ENCODE results near the gene OR11H7.
"Not testable (repeated sequence)": the region's sequence is repeated elsewhere in the genome, so short reads cannot be mapped to it uniquely, and the experiment has no call there.

Gene OR11H7

DNA sequence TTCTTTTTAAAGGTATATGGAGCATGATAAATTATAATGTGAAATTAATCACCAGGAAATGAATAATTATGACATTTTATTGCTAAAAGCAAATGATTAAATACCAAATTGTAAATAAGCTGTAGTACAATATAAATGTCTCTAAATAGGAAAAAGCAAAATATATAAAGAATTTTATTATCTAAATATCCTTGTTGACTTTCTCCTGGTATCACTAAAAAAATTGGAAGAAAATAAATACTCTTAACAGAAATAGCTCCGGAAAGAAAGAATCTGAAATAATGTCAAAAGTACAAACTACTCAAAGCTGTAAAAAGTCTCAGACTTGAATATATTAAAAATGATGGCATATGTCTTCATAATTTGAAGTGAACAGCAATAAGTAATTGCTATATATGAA is at the start of gene OR11H7:
Gene OR11H7, plus strand, starts transcription at position 301 of the 400 bp plus-strand sequence.
- DNase-seq = no peak

DNA sequence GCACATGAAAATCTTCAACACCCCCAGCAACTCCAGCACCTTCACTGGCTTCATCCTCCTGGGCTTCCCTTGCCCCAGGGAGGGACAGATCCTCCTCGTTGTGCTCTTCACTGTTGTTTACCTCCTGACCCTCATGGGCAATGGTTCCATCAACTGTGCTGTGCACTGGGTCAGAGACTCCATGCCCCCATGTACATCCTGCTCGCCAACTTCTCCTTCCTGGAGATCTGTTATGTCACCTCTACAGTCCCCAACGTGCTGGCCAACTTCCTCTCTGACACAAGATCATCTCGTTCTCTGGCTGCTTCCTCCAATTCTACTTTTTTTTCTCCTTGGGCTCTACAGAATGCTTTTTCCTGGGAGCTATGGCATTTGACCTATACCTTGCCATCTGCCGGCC is 49.6 kb upstream of the OR11H7 start:
- no peak for DNase-seq

DNA sequence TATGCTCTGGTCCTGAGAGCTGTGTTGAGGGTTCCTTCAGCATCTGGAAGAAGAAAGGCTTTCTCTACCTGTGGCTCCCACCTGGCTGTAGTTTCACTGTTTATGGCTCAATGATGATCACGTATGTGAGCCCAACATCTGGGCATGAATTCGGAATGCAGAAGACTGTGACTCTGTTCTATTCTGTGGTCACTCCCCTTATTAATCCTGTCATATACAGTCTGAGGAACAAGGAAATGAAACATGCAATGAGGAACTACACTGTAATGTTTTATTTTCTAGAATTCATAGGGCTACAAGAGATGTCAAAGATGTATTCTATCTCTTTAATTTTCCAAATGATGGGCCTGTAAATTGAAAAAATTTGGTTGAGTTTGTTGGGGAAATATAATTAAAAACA is 48.9 kb upstream of the OR11H7 start:
- no peak for DNase-seq

DNA sequence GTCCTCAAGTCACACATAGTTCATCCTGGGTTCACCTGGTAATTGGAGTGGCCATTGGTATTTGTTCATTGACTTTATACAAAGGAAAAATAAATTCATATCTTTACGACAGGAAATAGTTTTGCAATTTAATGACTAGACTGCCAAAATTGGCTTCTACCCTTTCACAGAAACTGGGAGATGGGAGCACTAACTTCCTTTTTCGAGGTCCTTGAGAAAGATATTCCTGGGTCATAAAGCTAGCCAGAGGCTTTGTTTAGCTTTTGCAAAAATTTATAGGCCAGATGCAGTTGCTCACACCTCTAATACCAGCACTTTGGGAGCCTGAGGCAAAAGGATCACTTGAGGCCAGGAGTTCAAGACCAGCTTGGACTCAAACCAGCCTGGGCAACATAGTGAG is 48.3 kb upstream of the OR11H7 start:
- DNase-seq = no peak

DNA sequence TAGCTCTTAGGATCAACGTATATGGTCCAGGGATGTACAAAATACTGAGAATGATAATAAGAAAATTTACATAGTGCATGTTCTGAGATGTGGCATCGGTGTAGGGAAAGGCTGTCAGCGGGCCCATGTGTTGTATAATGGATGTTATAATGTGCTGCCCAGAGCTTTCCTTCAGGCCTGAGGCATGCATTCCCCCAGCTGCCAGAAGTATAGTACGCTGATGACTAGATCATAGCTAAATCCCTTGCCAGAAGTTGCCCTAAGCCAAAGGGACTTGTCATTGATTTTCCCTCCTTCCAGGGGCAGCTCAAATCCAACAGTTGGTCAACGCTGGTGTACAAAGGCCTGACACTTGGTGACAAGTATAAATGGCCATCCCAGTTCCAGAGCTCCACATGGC is 44.6 kb upstream of the OR11H7 start:
- DNase-seq = no peak

DNA sequence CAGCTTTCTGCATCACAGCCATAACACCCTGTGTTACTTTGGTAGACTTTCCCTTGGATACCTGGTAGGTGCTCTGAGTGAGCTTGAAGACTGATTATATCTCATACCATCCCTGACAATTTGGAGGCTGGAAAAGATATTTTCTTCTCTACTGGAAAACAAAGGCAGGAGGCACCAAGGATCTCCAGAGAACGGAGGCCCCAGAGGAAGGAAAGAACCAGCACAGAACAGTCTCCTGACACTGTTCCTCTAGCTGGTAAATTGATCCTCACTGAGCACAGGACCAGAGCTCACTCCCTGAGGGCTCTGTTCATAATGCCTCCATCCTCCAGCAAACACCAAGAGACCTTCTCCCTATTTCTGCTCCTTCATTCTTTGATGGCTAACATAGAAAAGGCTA is 38.2 kb upstream of the OR11H7 start, which contains the start of gene OR11G2:
Gene OR11G2, plus strand, starts transcription at position 301 of the 400 bp plus-strand sequence. CDS start 6,542 bp downstream, outside the sequence.
- no peak for DNase-seq

DNA sequence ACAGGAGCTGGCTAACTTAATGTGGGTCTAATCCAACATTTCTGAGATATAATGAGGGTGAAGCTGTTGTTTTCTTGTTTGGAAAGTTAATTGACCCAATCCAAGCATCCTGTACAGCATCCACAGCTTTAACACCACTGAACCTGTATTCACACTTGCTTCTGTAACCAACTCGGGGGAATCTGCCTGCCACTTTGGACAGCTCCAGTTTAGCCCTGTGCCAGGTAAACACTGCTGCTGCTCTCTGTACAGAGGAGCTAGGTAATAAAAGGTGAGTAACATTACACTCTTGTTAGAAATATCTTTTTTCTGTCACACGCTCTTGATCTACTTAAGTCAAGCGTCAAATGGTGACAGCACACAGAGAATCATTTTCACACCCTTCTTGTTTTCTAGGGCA is 37.4 kb upstream of the OR11H7 start:
- DNase-seq = no peak

DNA sequence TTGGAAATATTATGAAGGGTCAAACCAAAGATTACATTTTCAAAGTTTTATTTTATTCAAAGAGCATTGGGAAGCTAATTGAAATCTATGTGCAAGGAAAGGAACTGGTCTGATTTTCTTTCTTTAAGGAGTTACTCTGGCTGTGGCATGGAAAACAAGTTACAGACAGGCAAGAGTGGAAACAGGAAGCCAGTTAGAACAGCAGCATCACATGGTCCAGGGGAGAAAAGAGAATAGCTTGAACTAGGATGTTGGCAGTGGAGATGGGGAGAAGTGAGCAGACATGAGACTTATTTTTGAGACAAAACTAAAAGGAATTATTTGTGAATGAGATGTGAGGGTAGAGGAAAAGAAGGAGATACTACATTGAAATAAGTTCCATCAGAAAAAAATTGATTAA is 34.7 kb upstream of the OR11H7 start:
- no peak for DNase-seq

DNA sequence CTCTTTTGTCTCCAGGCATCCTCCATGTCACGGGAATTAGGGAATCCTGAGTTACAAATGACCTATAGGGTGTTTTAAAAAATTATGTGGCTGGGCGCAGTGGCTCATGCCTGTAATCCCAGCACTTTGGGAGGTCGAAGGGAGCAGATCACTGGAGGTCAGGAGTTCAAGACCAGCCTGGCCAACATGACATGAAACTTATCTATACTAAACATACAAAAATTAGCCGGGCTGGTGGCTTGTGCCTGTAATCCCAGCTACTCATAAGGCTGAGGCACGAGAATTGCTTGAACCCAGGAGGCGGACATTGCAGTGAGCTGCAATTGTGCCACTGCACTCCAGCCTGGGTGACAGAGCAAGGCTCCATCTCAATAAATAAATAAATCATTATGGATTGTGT is 33.6 kb upstream of the OR11H7 start:
- not testable (repeated sequence) for DNase-seq

DNA sequence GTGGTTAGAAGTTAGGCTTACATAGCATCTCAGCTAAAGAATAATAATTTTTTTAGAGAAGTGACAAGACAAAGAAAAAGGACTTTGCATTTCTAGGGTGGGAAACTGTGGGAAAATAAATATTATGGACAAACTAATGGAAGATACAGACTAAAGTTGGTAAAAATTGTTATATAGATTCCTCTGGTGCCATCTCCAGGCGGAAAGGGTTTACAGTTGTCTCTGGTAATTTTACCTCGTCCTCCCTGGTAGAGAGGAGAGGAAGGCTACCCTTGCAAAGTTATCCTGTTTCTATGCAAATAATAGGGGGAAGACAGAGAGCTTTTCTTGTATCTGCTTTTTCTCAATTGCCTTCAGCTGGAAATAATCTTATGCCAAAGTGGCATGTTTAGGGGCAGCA is 32.9 kb upstream of the OR11H7 start:
- no peak for DNase-seq

DNA sequence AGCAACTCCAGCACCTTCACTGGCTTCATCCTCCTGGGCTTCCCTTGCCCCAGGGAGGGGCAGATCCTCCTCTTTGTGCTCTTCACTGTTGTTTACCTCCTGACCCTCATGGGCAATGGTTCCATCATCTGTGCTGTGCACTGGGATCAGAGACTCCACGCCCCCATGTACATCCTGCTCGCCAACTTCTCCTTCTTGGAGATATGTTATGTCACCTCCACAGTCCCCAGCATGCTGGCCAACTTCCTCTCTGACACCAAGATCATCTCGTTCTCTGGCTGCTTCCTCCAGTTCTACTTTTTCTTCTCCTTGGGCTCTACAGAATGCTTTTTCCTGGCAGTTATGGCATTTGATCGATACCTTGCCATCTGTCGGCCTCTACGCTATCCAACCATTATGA is 31.3 kb upstream of the OR11H7 start:
- no peak for DNase-seq

DNA sequence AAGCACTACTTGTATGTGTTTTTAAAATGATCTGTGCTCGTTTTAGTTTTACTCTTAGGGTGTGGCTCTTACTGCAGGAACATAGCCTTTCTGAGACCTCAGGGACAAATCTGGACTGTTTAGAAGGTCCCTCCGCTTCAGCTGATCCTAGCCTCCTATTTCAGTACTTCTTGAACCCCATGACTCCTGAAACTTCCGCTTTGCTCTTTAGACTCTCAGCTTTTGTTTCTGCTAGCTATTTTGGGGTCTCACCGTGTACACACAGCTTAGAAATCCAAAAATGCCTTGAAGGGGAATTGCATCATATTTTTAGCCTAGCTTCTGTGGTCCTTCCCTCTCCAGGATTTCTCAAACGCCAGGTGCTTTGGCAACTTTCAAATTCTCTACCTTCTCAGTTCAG is 29.8 kb upstream of the OR11H7 start:
- DNase-seq = no peak

DNA sequence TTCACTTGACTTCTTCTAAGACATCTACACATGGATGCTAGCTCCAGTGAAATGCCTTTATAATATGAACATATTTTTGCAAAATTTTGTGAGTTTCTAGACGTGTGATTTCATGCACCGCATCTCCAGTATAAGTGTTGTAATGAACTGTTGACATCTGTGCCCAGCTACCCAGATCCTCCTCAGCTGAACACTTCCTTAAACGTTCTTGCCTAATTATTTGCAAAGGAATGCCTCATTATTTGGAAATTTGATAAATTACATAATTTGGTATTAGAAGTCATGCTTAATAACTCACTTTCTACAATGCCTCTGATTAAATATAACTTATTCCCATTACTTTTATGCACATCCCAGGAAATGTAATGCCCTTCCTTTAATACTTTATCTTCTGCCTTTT is 24.1 kb upstream of the OR11H7 start:
- DNase-seq = no peak

DNA sequence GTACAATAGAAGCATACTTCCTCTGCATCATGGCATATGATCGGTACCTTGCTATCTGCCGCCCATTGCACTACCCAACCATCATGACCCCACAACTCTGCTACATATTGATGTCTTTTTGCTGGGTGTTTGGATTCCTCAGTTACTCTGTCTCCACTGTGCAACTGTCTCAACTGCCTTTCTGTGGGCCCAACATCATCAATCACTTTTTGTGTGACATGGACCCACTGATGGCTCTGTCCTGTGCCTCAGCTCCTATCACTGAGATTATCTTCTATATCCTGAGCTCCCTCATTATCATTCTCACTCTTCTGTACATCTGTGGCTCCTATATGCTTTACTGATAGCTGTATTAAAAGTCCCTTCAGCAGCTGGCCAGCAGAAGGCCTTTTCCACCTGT is 19.2 kb upstream of the OR11H7 start:
- DNase-seq = no peak

DNA sequence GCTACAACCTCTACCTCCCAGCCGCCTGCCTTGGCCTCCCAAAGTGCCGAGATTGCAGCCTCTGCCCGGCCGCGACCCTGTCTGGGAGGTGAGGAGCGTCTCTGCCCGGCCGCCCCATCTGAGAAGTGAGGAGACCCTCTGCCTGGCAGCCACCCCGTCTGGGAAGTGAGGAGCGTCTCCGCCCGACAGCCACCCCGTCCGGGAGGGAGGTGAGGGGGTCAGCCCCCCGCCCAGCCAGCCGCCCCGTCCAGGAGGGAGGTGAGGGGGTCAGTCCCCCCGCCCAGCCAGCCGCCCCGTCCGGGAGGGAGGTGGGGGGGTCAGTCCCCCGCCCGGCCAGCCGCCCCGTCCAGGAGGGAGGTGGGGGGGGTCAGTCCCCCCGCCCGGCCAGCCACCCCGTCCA is 16.4 kb upstream of the OR11H7 start:
- DNase-seq = not testable (repeated sequence)

DNA sequence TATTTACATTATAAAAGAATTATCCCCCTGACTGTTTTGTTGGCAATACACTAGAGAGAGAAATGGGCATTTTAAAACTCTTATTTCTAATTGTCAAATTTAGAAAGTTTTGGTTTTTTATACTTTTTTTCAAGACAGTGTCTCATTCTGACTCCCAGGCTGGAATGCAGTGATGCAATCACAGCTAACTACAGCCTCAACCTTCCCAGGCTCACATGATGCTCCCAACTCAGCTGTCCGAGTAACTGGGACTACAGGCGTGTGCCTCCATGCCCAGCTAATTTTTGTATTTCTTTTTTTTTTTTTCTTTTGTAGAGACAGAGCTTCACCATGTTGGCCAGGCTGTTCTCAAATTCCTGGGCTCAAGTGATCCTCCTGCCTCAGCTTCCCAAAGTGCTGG is 13.6 kb upstream of the OR11H7 start:
- no peak for DNase-seq

DNA sequence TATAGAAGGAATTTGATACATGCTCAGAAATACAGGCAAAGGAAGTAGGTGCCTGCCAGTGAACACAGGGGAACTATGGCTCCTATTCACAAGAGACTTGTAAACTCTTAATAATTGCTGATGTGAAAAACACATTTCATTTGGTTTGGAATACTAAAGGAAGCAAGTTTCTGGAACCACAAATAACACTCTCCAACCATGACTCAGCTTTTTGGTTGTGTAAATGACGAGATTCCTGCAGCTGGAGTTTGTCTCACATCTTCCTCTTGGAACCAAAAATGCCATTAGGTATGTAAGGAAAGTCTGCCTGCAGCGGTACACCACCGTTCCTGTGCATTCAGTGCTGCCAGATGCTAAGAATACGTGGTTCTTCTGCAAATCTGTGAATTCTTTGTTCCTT is 9.7 kb upstream of the OR11H7 start:
- no peak for DNase-seq

DNA sequence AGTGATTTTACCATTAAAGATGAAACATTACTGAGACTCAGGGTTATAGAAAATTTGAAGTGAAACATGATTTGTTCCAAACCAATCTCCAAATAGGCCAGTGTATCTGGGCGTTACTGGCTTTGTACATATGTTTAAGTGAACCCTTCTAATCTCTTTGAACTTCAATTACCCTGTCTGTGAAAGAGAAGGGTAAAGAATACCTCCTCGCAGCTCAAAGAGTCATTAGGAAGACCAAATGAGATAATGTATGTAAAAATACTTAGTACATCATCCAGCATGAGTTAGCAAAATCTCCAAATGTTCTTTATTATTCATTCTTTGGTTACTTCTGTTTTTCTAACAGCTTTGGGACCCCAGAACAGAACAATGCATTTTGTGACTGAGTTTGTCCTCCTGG is 5.4 kb upstream of the OR11H7 start, which contains the start of gene OR11H6:
Gene OR11H6, plus strand, starts transcription at position 301 of the 400 bp plus-strand sequence. Its CDS starts 0 bp downstream, at position 301.
- DNase-seq = no peak

DNA sequence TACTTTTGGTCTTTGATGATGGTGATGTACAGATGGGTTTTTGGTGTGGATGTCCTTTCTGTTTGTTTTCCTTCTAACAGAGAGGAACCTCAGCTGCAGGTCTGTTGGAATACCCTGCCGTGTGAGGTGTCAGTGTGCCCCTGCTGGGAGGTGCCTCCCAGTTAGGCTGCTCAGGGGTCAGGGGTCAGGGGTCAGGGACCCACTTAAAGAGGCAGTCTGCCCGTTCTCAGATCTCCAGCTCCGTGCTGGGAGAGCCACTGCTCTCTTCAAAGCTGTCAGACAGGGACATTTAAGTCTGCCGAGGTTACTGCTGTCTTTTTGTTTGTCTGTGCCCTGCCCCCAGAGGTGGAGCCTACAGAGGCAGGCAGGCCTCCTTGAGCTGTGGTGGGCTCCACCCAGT is 6.6 kb downstream of the OR11H7 start:
- not testable (repeated sequence) for DNase-seq

DNA sequence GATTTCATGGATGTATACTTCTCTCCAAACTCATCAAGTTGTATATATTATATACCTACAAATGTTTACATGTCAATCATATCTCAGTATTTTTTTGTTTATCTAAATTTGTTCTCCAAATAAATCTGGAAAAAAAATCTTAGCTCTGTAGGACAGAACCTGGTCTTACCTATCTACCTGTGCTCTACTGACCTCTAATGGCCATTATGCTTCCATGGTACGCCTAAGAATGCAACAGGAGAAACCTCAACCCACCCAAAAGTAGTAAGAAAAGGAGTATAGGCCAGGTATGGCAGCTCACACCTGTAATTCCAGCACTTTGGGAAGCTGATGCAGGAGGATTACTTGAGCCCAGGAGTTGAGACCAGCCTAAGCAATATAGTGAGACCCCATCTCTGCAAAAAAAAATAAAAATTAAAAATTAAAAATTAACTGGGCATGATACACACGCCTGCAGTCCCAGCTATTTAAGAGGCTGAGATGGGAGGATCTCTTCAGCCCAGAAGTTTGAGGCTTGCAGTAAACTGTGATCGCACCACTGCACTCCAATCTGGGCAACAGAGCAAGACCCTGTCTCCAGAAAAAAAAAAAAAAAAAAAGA is 19.0 kb downstream of the OR11H7 start:
- no peak for DNase-seq

DNA sequence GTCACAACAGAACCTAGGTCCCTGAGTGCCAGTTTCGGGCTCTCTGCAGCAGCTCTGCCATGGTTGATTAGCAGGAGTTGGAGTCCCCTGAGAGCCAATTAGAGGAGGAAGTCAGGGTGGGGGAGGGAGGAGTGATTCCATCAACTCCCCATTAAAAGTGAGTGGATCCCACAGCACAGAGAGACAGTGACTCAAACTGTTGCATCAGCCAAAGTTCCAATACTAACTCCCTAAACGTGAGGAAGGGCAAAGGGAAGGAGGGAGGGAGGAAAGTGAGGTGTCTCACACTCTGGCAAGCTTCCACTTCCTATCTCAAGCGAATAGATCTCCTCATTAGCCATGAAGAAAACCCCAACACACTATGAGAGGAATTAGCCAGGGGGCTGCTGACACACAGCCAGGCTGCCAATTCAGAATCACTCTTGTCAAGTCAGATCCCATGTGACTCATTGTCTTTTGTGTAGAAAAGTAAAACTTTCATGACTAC is 33.9 kb downstream of the OR11H7 start:
- DNase-seq = no peak

DNA sequence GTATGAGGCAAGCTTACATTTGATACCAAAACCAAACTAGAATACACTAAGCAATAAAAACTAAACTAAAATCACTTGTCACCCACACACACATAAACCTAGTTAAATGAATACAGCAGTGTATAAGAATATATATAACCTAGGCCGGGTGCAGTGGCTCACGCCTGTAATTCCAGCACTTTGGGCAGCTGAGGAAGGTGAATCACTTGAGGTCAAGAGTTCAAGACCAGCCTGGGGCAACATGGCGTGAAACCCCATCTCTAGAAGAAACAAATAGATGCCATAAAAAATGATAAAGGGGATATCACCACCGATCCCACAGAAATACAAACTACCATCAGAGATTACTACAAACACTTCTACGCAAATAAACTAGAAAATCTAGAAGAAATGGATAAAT is 35.6 kb downstream of the OR11H7 start:
- DNase-seq = not testable (repeated sequence)

DNA sequence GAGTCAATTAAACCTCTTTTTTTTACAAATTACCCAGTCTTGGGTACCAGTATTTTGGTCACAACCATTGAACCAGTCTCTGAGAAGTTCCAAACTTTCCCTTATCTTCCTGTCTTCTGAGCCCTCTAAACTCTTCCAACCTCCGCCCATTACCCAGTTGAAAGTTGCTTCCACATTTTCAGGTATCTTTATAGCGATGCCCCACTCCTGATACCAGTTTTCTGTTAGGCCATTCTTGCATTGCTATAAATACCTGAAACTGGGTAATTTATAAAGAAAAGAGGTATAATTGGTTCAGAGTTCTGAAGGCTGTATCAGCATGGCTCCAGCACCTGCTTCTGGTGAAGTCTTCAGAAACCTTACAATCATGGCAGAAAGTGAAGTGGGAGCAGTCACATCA is 45.3 kb downstream of the OR11H7 start:
- DNase-seq = no peak

DNA sequence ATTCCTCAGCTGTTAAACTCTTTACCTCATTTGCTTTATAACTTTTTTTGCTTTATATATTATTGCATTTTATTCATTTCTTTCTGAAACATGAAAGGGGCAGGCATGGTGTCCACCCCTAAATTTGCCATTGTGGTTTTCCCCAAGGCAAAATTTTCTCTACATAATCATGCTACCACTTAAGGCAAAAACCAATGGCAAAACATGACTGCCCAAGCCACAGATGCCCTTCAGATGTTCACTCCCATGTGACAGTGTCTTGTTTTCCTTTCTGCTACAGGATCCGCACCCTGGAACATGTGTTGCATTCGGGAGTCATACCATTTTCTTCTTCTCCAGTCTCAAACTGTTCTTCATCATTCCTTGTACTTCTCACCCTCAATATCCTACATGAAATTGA is 48.6 kb downstream of the OR11H7 start:
- no peak for DNase-seq

DNA sequence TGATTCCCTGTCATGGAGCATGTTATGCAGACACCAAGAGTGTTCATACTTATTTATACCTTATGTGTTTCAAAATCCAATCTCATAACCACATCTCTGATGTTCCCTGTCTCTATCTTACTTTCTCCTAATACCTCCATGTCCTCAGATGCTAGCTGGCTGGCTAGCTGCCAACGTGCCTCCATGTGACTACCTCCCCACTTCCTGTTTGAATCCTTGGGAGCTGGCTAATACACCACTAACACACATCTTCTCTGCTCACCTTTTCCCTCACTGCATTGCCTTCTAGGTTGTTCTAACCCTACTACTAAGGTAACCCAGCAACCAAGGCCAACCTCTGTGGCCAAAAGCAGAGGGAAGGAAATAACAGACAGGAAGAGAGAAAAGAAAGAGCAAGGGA is 49.6 kb downstream of the OR11H7 start:
- DNase-seq = no peak
